Mucosa of descending colon (tissue), 3 donors: ENCODE data around the gene PTPRN2. TPM values are rescaled to one million over a fixed set of nuclear protein-coding genes. Genes with fewer than 3 reads are reported as not detected.

Experiments
- ATAC-seq: fragments of 200-7000 bp; cut with Tn5 transposase; one replicate; pipeline ENCODE4 v1.9.1; 2020; ENCODE audit warnings: mild to moderate bottlenecking, moderate library complexity
- DNase-seq, 3 donors: peaks; one replicate each; pipeline ENCODE4 v3.0.0-alpha.2; 2020
- H3K36me3 ChIP-seq: fragments of 200-600 bp; one replicate; pipeline ENCODE4 v1.8.0; 2021; ENCODE audit warnings: low read depth, mild to moderate bottlenecking
- H3K4me1 ChIP-seq: fragments of 200-600 bp; one replicate; pipeline ENCODE4 v1.8.0; 2021; ENCODE audit warnings: low read depth, mild to moderate bottlenecking
- H3K4me3 ChIP-seq: fragments of 200-600 bp; one replicate; pipeline ENCODE4 v1.8.0; 2021; ENCODE audit warnings: mild to moderate bottlenecking
- H3K9me3 ChIP-seq: fragments of 200-600 bp; one replicate; pipeline ENCODE4 v1.8.0; 2021; ENCODE audit warnings: mild to moderate bottlenecking
- CTCF ChIP-seq: fragments of 200-600 bp; IDR thresholded peaks from one replicate; pipeline ENCODE4 v1.8.0; 2022; ENCODE audit warnings: antibody characterized with exemption, mild to moderate bottlenecking
- intact Hi-C, 2 donors: fragments of 100-400 bp; cut with DNase I in 1 of 2; cut with micrococcal nuclease in 1 of 2; formaldehyde crosslinking; loops; one replicate each; pipeline versions ENCODE4 v1.11.0 to v1.11.1; 2022; cut with DNase I, micrococcal nuclease
- total RNA-seq, 3 donors: library from RNA; stranded (reverse); fragmentation: NEBNext Ultra II Directional in 2 of 3; extraction: Animal tissue kit (Norgen Biotek cat#: 25700) in 2 of 3; gene quantifications; one replicate each; pipeline versions ENCODE4 v1.2.1 to v1.2.4, GENCODE V29; 2021 to 2023
- donor health status: DM: no; HTN: no; CAD: no; lungs with moderate emphysema.
- donor health status: DM: no; HTN: no; CAD: no.
- donor health status: DM: no; HTN: yes; CAD: no.

The PTPRN2 gene
- total RNA-seq, 3 donors from 2014 or later = 12.5 to 28.0 (median 26.2) TPM

- Histone ChIP-seq H3K4me1 (peaks cover 9% of the 10 kb centered on the region), H3K4me3 (no peak overlapping the region), H3K36me3 (no peaks in the 10 kb centered on the region), H3K9me3 (no peaks in the 10 kb centered on the region)
- TF ChIP-seq CTCF = no peak
- ATAC-seq (no peak), DNase-seq (no peak)
- intact Hi-C loops = no loop called here
These were observed 189.7 kb downstream of the PTPRN2 start for GRCh38 chr7:158397885-158398284.

- Histone ChIP-seq H3K9me3 (no peaks in the 10 kb centered on the region), H3K4me1 (peaks cover 9% of the 10 kb centered on the region), H3K4me3 (no peak overlapping the region), H3K36me3 (no peaks in the 10 kb centered on the region)
- ATAC-seq (peak; percentile 52), DNase-seq (no peak)
- no peak for TF ChIP-seq CTCF
- intact Hi-C loops = no loop called here
These were observed 190.4 kb downstream of the PTPRN2 start for GRCh38 chr7:158396982-158397862.

- no peak for TF ChIP-seq CTCF
- peaks cover 9% of the 10 kb centered on the region for H3K4me1 ChIP-seq
- DNase-seq = no peak
- ATAC-seq = no peak
- H3K9me3 ChIP-seq = no peaks in the 10 kb centered on the region
- H3K4me3 ChIP-seq = no peak overlapping the region
- no peaks in the 10 kb centered on the region for H3K36me3 ChIP-seq
- intact Hi-C loops = no loop called here
These were observed 191.2 kb downstream of the PTPRN2 start for GRCh38 chr7:158396301-158396905.

- H3K36me3 ChIP-seq = no peaks in the 10 kb centered on the region
- H3K4me3 ChIP-seq = no peak overlapping the region
- peaks cover 9% of the 10 kb centered on the region for H3K4me1 ChIP-seq
- intact Hi-C loops = no loop called here
- H3K9me3 ChIP-seq = no peaks in the 10 kb centered on the region
- DNase-seq (peak; percentile 58 to 78 (median 75)), ATAC-seq (peak; percentile 90)
- TF ChIP-seq CTCF = no peak
These were observed 191.8 kb downstream of the PTPRN2 start for GRCh38 chr7:158395780-158396278.

GRCh38 chr7:158395349-158395748, 192.3 kb downstream of the PTPRN2 start:
- intact Hi-C loops = no loop called here
- no peaks in the 10 kb centered on the region for H3K36me3 ChIP-seq

More at GRCh38 chr7:158395349-158395748, 192.3 kb downstream of the PTPRN2 start:
- Histone ChIP-seq H3K4me3 (no peak overlapping the region), H3K9me3 (no peaks in the 10 kb centered on the region), H3K4me1 (peaks cover 9% of the 10 kb centered on the region)
- ATAC-seq = no peak
- no peak for TF ChIP-seq CTCF
- DNase-seq = no peak
